ENCODE results near the gene FADS3. TPM values are rescaled to one million over a fixed set of nuclear protein-coding genes. Genes with fewer than 3 reads are reported as not detected.
A peak's percentile ranks its signal among the peaks of the same experiment; 100 is the strongest.

FADS3 gene
- total and polyA plus RNA-seq, 9 of the 15 experiments (the other 6 are each of a cell fraction or from before 2014, with no cell fraction given): 0.97 to 148 (median 92.7) TPM

- TF ChIP-seq, protein P1, sequence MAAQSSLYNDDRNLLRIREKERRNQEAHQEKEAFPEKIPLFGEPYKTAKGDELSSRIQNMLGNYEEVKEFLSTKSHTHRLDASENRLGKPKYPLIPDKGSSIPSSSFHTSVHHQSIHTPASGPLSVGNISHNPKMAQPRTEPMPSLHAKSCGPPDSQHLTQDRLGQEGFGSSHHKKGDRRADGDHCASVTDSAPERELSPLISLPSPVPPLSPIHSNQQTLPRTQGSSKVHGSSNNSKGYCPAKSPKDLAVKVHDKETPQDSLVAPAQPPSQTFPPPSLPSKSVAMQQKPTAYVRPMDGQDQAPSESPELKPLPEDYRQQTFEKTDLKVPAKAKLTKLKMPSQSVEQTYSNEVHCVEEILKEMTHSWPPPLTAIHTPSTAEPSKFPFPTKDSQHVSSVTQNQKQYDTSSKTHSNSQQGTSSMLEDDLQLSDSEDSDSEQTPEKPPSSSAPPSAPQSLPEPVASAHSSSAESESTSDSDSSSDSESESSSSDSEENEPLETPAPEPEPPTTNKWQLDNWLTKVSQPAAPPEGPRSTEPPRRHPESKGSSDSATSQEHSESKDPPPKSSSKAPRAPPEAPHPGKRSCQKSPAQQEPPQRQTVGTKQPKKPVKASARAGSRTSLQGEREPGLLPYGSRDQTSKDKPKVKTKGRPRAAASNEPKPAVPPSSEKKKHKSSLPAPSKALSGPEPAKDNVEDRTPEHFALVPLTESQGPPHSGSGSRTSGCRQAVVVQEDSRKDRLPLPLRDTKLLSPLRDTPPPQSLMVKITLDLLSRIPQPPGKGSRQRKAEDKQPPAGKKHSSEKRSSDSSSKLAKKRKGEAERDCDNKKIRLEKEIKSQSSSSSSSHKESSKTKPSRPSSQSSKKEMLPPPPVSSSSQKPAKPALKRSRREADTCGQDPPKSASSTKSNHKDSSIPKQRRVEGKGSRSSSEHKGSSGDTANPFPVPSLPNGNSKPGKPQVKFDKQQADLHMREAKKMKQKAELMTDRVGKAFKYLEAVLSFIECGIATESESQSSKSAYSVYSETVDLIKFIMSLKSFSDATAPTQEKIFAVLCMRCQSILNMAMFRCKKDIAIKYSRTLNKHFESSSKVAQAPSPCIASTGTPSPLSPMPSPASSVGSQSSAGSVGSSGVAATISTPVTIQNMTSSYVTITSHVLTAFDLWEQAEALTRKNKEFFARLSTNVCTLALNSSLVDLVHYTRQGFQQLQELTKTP (IDR thresholded peaks at IDR 0.05; ENCODE audit: low read depth in 1 of 2, partially characterized antibody in 2 of 2): peak; percentile 62 to 76
- TF ChIP-seq NEUROD1 (IDR thresholded peaks at IDR 0.05; ENCODE audit: borderline replicate concordance, low read depth, low read length, partially characterized antibody) (peak; percentile 30), SNRNP70 (optimal IDR thresholded peaks at IDR 0.05; ENCODE audit: low read depth, low read length) (no peak), MECOM (CRISPR knock-in tag; IDR thresholded peaks at IDR 0.05) (peak; percentile 85; the same call in 1 of the 2 replicates), ARNT (IDR thresholded peaks at IDR 0.05) (peak; percentile 83 to 88; a peak in 3 of 4 replicates), HDAC1 (IDR thresholded peaks at IDR 0.05) (peak; percentile 22 to 94; a peak in 3 of 4 replicates), NCOA6 (IDR thresholded peaks at IDR 0.05) (no peak; the same call in 1 of the 2 replicates), SOX6 (IDR thresholded peaks at IDR 0.05) (peak; percentile 89), JUN (IDR thresholded peaks at IDR 0.05; ENCODE audit: borderline replicate concordance, low read depth, low read length) (no peak; the same call in 1 of the 2 replicates), JUN (CRISPR knock-in tag; IDR thresholded peaks at IDR 0.05; ENCODE audit: borderline replicate concordance) (no peak), U2AF2 (optimal IDR thresholded peaks at IDR 0.05; ENCODE audit: low read depth, low read length) (no peak), PRMT5 (CRISPR knock-in tag; IDR thresholded peaks at IDR 0.05) (no peak), KDM5B (IDR thresholded peaks at IDR 0.05; ENCODE audit: insufficient replicate concordance, low read depth, low read length) (peak; percentile 42), TEAD4 (IDR thresholded peaks at IDR 0.05; ENCODE audit: low read length) (peak; percentile 94), TEAD4 (CRISPR knock-in tag; IDR thresholded peaks at IDR 0.05; ENCODE audit: borderline replicate concordance) (no peak), BACH1 (tag; IDR thresholded peaks at IDR 0.05) (peak; percentile 83), ZKSCAN8 (CRISPR knock-in tag; IDR thresholded peaks at IDR 0.05) (peak; percentile 66), XRCC4 (IDR thresholded peaks at IDR 0.05; ENCODE audit: extremely low read depth, insufficient read depth, insufficient read length) (no peak), MIER1 (IDR thresholded peaks at IDR 0.05; ENCODE audit: low read depth) (no peak), ZNF589 (CRISPR knock-in tag; IDR thresholded peaks at IDR 0.05; ENCODE audit: low read depth) (peak; percentile 90)
- TF ChIP-seq, protein P2, sequence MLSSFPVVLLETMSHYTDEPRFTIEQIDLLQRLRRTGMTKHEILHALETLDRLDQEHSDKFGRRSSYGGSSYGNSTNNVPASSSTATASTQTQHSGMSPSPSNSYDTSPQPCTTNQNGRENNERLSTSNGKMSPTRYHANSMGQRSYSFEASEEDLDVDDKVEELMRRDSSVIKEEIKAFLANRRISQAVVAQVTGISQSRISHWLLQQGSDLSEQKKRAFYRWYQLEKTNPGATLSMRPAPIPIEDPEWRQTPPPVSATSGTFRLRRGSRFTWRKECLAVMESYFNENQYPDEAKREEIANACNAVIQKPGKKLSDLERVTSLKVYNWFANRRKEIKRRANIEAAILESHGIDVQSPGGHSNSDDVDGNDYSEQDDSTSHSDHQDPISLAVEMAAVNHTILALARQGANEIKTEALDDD (IDR thresholded peaks at IDR 0.05): peak; percentile 83
- TF ChIP-seq, protein P3, sequence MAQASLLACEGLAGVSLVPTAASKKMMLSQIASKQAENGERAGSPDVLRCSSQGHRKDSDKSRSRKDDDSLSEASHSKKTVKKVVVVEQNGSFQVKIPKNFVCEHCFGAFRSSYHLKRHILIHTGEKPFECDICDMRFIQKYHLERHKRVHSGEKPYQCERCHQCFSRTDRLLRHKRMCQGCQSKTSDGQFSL (CRISPR knock-in tag; IDR thresholded peaks at IDR 0.05): no peak
- TF ChIP-seq, protein P3 (tag; IDR thresholded peaks at IDR 0.05): 0 out of 4 replicates have a peak, but pooled peaks of 1 of the 2 experiments have one; percentile 14
These were observed 49.5 kb downstream of the FADS3 start (continued) for GRCh38 chr11:61841636-61842527.

Data from K562 (cell line).